BLaER1 (cell line): Measurements from ENCODE around the gene DKC1.

Source experiments
- H3K27ac ChIP-seq: shearing (Covaris generic); formaldehyde crosslinking; 2 replicates; pipeline ENCODE4 v1.8.1; 2022
- H3K27me3 ChIP-seq: shearing (Covaris generic); formaldehyde crosslinking; 2 replicates; pipeline ENCODE4 v1.8.1; 2022
- H3K36me3 ChIP-seq: shearing (Covaris generic); formaldehyde crosslinking; 2 replicates; pipeline ENCODE4 v1.8.1; 2022
- H3K4me1 ChIP-seq: shearing (Covaris generic); formaldehyde crosslinking; 2 replicates; pipeline ENCODE4 v1.8.1; 2022
- H3K4me2 ChIP-seq: shearing (Covaris generic); formaldehyde crosslinking; 2 replicates; pipeline ENCODE4 v1.8.1; 2022
- H3K4me3 ChIP-seq: shearing (Covaris generic); formaldehyde crosslinking; 2 replicates; pipeline ENCODE4 v1.8.1; 2022
- H3K9ac ChIP-seq: shearing (Covaris generic); formaldehyde crosslinking; 2 replicates; pipeline ENCODE4 v1.8.1; 2022
- H3K9me3 ChIP-seq: shearing (Covaris generic); formaldehyde crosslinking; 2 replicates; pipeline ENCODE4 v1.8.1; 2022
- H4K20me1 ChIP-seq: shearing (Covaris generic); formaldehyde crosslinking; 2 replicates; pipeline ENCODE4 v1.8.1; 2022
- Cebpa-rat ChIP-seq: shearing (Covaris generic); IDR thresholded peaks from 2 replicates; pipeline ENCODE4 v1.8.1; 2022

DKC1 gene

DNA sequence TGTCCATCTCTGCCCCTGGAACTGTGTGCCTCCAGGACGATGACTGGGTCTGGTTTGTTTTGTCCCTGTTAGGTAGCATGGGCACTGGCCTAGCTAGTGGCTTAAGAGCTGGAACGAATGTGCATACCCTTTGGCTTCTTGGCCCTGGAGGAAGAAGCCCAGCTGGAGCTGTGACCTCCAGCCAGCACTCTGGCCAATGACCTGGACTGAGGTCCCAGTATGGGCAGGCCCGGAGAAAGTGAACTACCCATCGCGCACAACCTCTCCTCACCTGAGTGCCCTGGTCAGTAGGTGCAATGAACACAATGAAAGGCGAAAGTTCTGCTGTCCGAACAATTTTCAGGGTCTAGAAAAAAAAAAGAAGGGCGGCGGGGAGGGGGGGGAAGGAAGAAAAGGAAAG, 18.3 kb downstream of the DKC1 start:
- H3K4me2 ChIP-seq: no peak overlapping the region
- no peak overlapping the region for H3K27ac ChIP-seq

DNA sequence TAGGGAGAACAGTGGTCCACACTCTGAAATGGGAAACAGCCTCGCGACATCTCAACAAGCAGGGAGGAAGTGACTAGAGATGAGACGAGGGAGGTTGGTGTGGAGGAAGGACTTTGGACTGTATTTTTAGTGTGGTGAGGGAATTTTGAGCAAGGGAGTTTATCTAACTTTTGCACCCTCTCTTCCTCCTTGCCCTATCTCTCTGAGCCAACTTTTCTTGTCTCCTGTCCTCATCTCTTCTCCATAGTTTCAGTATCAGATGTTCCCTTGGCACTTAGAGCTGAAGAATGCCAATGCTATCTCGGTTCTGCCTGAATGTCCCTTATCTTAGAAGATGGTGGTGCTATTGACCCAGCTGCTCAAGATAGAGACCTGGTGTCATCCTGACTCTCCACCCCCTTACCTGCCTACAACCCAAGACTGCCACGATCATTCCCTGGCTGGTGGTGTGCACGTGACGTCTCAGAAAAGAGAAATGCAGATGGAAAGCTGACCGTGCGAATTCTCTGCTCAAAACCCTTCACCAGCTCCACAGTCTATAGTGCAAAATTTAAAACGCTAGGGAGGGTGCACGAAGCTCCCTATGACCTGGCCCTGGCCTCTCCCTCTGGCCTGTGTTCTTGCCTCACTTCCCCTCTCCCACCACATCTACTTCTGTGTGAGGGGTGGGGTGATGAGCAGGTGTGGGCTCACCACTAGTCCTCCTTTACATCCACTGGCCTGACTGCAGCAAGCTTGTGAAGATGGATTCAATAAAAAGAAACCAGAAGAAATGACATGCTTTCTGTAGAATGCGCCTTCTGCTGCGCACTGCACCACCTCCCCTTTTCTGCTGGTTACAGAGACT, 21.7 kb downstream of the DKC1 start:
- Histone ChIP-seq H3K9ac (no peak overlapping the region), H3K9me3 (no peaks in the 10 kb centered on the region), H3K4me3 (no peak overlapping the region), H3K4me1 (peaks cover 25% of the 10 kb centered on the region), H3K27me3 (peaks cover 84% of the 10 kb centered on the region), H3K36me3 (peaks cover 57% of the 10 kb centered on the region), H3K4me2 (no peak overlapping the region), H3K27ac (no peak overlapping the region), H4K20me1 (peaks cover 23% of the 10 kb centered on the region)
- no peak for TF ChIP-seq Cebpa-rat

More for the DNA sequence above, 18.3 kb downstream of the DKC1 start:
- no peak for TF ChIP-seq Cebpa-rat
- Histone ChIP-seq H3K36me3 (peaks cover 80% of the 10 kb centered on the region), H3K4me3 (no peak overlapping the region), H3K4me1 (peaks cover 19% of the 10 kb centered on the region), H3K27me3 (peaks cover 80% of the 10 kb centered on the region), H3K9me3 (no peaks in the 10 kb centered on the region), H4K20me1 (peaks cover 48% of the 10 kb centered on the region), H3K9ac (no peak overlapping the region)

DNA sequence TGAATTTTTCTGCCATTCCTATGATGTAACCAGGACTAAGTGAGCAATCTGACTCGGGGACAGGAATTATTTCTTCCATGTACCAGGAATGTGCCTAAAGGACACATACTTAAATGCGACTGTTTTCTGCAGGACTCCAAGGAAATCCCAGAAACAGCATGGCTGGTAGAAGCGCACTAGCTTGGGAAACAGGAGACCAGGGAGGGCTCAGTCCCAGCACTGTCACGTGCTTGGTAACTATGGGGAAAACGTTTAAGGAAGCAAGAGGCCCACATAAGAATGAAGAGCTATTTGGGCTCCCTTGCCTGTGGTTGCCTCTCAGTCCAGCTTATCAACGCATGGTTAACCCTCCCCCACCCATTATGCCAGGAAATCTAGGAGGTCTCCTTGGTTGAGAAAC, 23.1 kb downstream of the DKC1 start:
- H4K20me1 ChIP-seq: peaks cover 17% of the 10 kb centered on the region
- H3K9me3 ChIP-seq: no peaks in the 10 kb centered on the region
- H3K9ac ChIP-seq: no peak overlapping the region
- peaks cover 58% of the 10 kb centered on the region for H3K36me3 ChIP-seq
- H3K4me2 ChIP-seq: peak overlapping the region; percentile 44; the same call in 1 of the 2 replicates
- peaks cover 25% of the 10 kb centered on the region for H3K4me1 ChIP-seq
- peaks cover 83% of the 10 kb centered on the region for H3K27me3 ChIP-seq
- H3K27ac ChIP-seq: no peak overlapping the region
- H3K4me3 ChIP-seq: no peak overlapping the region
- no peak for TF ChIP-seq Cebpa-rat

DNA sequence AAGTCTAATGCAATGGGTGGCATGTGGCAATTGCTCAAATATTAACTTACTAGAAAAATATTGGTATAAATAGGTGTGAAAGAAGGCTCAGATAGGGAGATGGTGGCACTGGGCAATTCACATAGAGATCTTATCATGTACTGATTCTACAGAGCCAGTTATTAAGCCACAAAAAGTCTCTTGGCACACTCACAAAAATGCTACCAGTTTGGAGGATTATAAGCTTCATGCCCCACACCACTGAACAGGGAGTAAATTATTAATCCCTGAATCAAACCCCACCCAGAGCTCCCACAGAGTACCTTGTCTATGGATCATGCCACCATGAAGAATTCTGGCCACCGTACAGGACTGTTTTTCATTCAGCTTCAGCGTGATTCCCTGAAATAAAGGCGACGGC, 28.8 kb downstream of the DKC1 start:
- no peak for TF ChIP-seq Cebpa-rat
- peaks cover 35% of the 10 kb centered on the region for H3K36me3 ChIP-seq

DNA sequence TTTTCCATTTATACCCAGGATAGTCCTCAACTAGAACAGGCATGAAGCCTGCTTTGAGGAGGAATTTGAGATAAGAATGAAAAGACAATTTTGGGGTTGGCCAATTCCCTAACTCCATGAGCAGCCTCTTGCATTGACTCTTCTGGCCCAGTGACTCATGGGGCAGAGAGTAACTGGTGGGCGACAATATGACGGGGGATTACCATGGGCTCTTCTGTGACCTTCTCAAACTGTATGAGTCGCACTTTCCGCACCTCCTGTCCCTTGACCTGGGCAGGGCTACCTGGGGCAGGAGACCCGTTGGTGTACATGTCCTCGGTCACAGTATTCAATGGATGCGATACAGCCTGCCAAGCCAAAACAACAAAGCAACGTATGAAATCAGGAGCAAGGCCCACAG, 29.3 kb downstream of the DKC1 start:
- no peak for TF ChIP-seq Cebpa-rat
- Histone ChIP-seq H3K4me2 (no peak overlapping the region), H3K4me3 (no peak overlapping the region), H3K9ac (no peak overlapping the region), H4K20me1 (peaks cover 33% of the 10 kb centered on the region), H3K9me3 (no peaks in the 10 kb centered on the region), H3K36me3 (peaks cover 35% of the 10 kb centered on the region), H3K4me1 (peaks cover 7% of the 10 kb centered on the region; the same call in 1 of the 2 replicates), H3K27me3 (peaks cover 72% of the 10 kb centered on the region), H3K27ac (no peak overlapping the region)

More for the DNA sequence above, 28.8 kb downstream of the DKC1 start:
- peaks cover 3% of the 10 kb centered on the region for H3K4me1 ChIP-seq
- H3K27me3 ChIP-seq: peaks cover 68% of the 10 kb centered on the region
- no peak overlapping the region for H3K4me3 ChIP-seq
- peaks cover 33% of the 10 kb centered on the region for H4K20me1 ChIP-seq
- H3K4me2 ChIP-seq: no peak overlapping the region
- H3K9me3 ChIP-seq: no peaks in the 10 kb centered on the region
- no peak overlapping the region for H3K9ac ChIP-seq
- no peak overlapping the region for H3K27ac ChIP-seq

DNA sequence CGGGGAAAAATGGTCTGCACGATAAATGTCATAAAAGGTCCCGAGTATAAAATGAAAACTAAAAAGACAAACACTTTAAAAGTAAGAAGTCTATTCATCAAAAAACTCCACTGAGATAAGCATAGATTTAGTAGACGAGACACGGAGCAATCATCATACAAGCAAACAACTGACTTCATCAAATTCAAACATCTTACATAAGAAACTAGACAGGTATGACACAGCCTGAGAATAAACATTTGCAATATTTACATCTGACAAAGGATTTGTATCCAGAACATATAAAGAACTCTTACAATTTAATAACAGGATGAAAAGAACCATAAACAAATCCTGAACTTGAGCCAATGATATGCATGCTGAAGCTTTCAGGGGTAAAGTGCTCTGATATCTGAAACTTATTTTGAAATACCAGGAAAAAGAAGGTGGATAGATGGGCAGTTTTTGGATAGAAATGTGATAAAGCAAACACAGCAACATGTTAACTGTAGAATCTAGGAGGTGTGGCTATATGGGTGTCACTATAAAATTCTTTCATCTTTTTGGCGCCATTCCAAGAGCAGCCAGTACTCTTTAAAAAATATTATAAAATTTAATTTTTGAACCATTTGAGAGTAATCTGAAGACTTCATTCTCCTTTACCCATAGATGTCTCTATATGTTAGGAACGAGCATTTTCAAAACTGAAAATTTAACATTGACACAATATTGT, 30.6 kb downstream of the DKC1 start:
- H3K4me3 ChIP-seq: no peak overlapping the region
- peaks cover 69% of the 10 kb centered on the region for H3K27me3 ChIP-seq
- H3K36me3 ChIP-seq: peaks cover 31% of the 10 kb centered on the region
- no peak overlapping the region for H3K9ac ChIP-seq
- peaks cover 33% of the 10 kb centered on the region for H4K20me1 ChIP-seq
- H3K4me1 ChIP-seq: peaks cover 12% of the 10 kb centered on the region; the same call in 1 of the 2 replicates
- no peak overlapping the region for H3K4me2 ChIP-seq
- no peak for TF ChIP-seq Cebpa-rat
- no peak overlapping the region for H3K27ac ChIP-seq
- H3K9me3 ChIP-seq: no peaks in the 10 kb centered on the region

DNA sequence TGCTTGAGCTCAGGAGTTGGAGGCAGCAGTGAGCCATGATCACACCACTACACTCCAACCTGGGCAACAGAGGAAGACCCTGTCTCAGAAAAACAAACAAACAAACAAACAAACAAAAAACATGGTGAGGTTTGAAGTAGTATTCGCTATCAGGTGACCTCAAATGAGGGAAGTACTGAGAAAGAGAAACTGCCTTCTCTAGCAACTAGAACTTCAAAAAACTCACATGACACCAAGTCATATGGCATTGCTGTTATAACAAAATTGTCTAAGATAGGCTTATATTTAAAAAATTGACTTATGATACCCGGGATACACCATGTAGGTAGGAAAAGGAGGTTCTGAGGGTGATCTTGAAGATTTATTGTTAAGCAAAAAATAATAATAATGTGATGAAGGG, 32.4 kb downstream of the DKC1 start:
- Histone ChIP-seq H3K27ac (no peak overlapping the region), H3K4me2 (no peak overlapping the region), H3K9me3 (no peaks in the 10 kb centered on the region), H4K20me1 (peaks cover 33% of the 10 kb centered on the region), H3K9ac (no peak overlapping the region), H3K4me1 (peaks cover 27% of the 10 kb centered on the region), H3K36me3 (peaks cover 24% of the 10 kb centered on the region), H3K27me3 (peaks cover 66% of the 10 kb centered on the region), H3K4me3 (no peak overlapping the region)
- no peak for TF ChIP-seq Cebpa-rat

DNA sequence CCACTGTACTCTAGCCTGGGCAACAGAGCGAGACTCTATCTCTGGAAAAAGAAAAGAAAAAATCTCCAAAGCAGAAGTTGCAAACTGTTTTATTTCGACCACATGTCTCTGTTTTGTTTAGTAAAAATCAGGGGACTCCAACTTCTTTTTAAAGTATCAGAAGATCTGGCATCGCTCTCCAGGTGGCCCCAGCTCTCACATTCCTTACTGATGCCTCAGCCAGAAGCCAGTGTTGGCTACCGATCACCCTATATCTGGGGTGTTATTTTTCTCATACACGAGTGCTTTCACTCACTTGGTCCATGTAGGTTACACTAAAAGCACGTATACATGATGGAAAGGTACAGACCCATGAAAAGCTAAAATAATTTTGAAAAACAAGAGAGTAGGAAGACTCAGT, 34.3 kb downstream of the DKC1 start:
- Histone ChIP-seq H3K36me3 (peaks cover 7% of the 10 kb centered on the region), H3K9me3 (no peaks in the 10 kb centered on the region), H3K9ac (no peak overlapping the region), H4K20me1 (peaks cover 23% of the 10 kb centered on the region), H3K27me3 (peaks cover 70% of the 10 kb centered on the region), H3K27ac (no peak overlapping the region), H3K4me2 (peak overlapping the region; percentile 82), H3K4me3 (no peak overlapping the region), H3K4me1 (peaks cover 47% of the 10 kb centered on the region)
- TF ChIP-seq Cebpa-rat: no peak

DNA sequence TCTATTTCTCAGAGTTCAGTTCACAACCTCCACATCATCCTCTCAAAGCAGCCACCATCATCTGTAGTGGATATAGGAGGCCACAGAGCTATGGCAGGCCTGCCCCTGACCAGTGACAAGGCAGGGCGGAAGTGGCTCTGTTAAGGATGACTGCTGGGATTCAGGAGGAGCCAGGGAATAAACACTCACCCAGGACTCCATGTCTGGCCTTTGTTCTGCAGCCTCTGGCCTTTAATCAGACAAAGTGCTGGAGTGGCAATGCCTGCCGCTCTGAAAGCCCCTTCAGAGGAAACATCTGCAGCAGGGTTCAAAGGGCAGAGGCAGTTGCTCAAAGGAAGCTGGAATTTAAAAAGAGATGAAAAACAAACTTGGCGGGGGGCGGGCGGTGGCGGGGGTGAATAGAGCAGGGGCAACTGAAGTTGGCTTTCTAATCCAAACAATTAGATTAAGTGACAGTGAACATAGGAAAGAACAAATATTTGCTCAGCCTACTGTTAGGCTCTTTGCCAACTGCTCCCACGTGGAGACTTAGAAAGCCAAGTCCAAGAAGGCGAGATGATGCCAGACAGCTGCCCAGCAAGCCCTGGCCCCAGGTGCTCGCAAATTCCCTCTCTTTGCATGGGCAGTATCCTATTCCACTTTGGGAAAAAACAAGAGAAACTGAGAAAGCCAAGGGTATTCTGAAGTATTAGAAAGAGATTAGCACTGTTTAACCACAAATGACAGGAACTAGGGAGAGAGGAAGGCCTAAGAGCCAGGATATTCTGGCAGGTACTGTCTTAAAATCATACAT, 37.1 kb downstream of the DKC1 start:
- Histone ChIP-seq H3K4me3 (peak overlapping the region; percentile 58), H4K20me1 (peaks cover 2% of the 10 kb centered on the region; the same call in 1 of the 2 replicates), H3K4me2 (peak overlapping the region; percentile 82), H3K9me3 (no peaks in the 10 kb centered on the region), H3K27ac (peak overlapping the region; percentile 89), H3K4me1 (peaks cover 71% of the 10 kb centered on the region), H3K27me3 (peaks cover 74% of the 10 kb centered on the region), H3K36me3 (no peaks in the 10 kb centered on the region), H3K9ac (peak overlapping the region; percentile 81)
- TF ChIP-seq Cebpa-rat: no peak
